ENCODE data around the gene ZBTB20. TPM values are rescaled to one million over a fixed set of nuclear protein-coding genes. Genes with fewer than 3 reads are reported as not detected.

Gene ZBTB20
- total RNA-seq, 1 donor from 2014 or later, result 21.4 TPM

DNA sequence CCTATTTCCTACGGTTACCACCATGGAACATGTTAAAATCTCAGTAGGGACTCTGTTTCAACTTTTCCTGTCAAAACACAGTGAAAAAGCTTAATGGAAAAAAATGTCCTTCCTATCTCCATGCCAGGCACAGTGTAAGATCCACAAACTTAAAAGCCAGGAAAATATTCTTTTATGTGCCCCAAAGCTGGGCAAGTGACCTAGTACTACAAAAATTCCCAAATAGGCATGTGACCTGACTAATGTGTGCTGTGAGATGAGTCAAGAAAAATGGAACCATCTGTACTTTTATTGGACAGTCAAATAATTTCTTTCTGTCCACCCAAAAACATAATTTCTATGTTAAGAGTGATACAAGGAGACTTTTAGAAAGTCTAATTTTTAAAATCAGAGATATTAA is 406.0 kb downstream of the ZBTB20 start:
- no peak overlapping the region for H3K4me3 Mint-ChIP-seq (ENCODE audit: unreplicated experiment)
- H3K36me3 Mint-ChIP-seq (ENCODE audit: low read depth, unreplicated experiment), result peaks cover 2% of the 10 kb centered on the region
- H3K4me3 ChIP-seq (ENCODE audit: insufficient read depth, low read depth, low read length), result no peak overlapping the region
- no peak for FAIRE-seq
- no peaks in the 10 kb centered on the region for H3K9me3 ChIP-seq (ENCODE audit: insufficient read depth, low read depth, low read length)
- no peaks in the 10 kb centered on the region for H4K20me1 ChIP-seq (ENCODE audit: insufficient read depth, low read length)
- no peak overlapping the region for H3K27ac ChIP-seq (ENCODE audit: low read depth, low read length)
- H3K9me3 Mint-ChIP-seq (ENCODE audit: unreplicated experiment), result no peaks in the 10 kb centered on the region
- no peak for TF ChIP-seq EZH2 (IDR thresholded peaks at IDR 0.05; ENCODE audit: insufficient read depth, low read length)
- TF ChIP-seq, protein P1, sequence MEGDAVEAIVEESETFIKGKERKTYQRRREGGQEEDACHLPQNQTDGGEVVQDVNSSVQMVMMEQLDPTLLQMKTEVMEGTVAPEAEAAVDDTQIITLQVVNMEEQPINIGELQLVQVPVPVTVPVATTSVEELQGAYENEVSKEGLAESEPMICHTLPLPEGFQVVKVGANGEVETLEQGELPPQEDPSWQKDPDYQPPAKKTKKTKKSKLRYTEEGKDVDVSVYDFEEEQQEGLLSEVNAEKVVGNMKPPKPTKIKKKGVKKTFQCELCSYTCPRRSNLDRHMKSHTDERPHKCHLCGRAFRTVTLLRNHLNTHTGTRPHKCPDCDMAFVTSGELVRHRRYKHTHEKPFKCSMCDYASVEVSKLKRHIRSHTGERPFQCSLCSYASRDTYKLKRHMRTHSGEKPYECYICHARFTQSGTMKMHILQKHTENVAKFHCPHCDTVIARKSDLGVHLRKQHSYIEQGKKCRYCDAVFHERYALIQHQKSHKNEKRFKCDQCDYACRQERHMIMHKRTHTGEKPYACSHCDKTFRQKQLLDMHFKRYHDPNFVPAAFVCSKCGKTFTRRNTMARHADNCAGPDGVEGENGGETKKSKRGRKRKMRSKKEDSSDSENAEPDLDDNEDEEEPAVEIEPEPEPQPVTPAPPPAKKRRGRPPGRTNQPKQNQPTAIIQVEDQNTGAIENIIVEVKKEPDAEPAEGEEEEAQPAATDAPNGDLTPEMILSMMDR (IDR thresholded peaks at IDR 0.05; ENCODE audit: insufficient read depth, low read depth, low read length), result no peak
- H3K27ac Mint-ChIP-seq (ENCODE audit: unreplicated experiment), result no peak overlapping the region
- H3K4me1 ChIP-seq (ENCODE audit: insufficient read depth, low read length), result peaks cover 4% of the 10 kb centered on the region
- peaks cover 14% of the 10 kb centered on the region for H3K4me1 Mint-ChIP-seq (ENCODE audit: low read depth, unreplicated experiment)
- no peak overlapping the region for H2AFZ ChIP-seq (ENCODE audit: low read depth, low read length)
- H3K27me3 ChIP-seq (ENCODE audit: insufficient read depth, low read length), result no peaks in the 10 kb centered on the region
- H3K4me2 ChIP-seq (ENCODE audit: low read length), result no peak overlapping the region
- H3K27me3 Mint-ChIP-seq (ENCODE audit: low read depth, unreplicated experiment), result no peaks in the 10 kb centered on the region
- no peaks in the 10 kb centered on the region for H3K36me3 ChIP-seq (ENCODE audit: insufficient read depth, low read length)
- no peaks in the 10 kb centered on the region for H3K79me2 ChIP-seq (ENCODE audit: insufficient read depth, low read length)
- H3K9ac ChIP-seq (ENCODE audit: low read length), result no peak overlapping the region
- DNase-seq (ENCODE audit: low read depth), result no peak

DNA sequence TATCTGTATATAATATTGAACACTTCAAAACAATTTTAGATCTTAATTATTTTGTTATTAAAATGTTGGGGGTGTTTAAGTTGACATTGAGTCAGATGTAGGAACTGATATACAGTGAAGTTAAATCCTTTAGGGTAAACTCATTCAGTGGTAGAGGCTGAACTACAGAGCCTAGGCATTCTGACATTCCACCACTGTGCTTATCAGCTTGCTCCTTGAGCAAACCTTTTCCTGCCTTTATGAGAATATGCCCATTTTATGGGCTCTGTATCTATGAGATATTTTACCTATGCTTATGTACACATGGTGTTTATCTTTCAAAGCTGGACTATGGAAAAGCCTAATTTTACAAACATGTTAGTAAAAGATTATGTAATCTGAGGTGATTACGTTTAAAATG is 407.5 kb downstream of the ZBTB20 start:
- Histone ChIP-seq H3K9me3 (ENCODE audit: insufficient read depth, low read depth, low read length) (no peaks in the 10 kb centered on the region), H3K27ac (ENCODE audit: low read depth, low read length) (no peak overlapping the region), H3K27me3 (ENCODE audit: insufficient read depth, low read length) (no peaks in the 10 kb centered on the region), H3K4me1 (ENCODE audit: insufficient read depth, low read length) (no peaks in the 10 kb centered on the region), H4K20me1 (ENCODE audit: insufficient read depth, low read length) (no peaks in the 10 kb centered on the region), H3K4me3 (ENCODE audit: insufficient read depth, low read depth, low read length) (no peak overlapping the region), H3K4me2 (ENCODE audit: low read length) (no peak overlapping the region), H3K36me3 (ENCODE audit: insufficient read depth, low read length) (no peaks in the 10 kb centered on the region), H3K79me2 (ENCODE audit: insufficient read depth, low read length) (no peaks in the 10 kb centered on the region), H3K9ac (ENCODE audit: low read length) (no peak overlapping the region), H2AFZ (ENCODE audit: low read depth, low read length) (no peak overlapping the region)
- no peak for DNase-seq (ENCODE audit: low read depth)
- Mint-ChIP-seq H3K27me3 (ENCODE audit: low read depth, unreplicated experiment) (no peaks in the 10 kb centered on the region), H3K9me3 (ENCODE audit: unreplicated experiment) (no peaks in the 10 kb centered on the region), H3K36me3 (ENCODE audit: low read depth, unreplicated experiment) (peaks cover 2% of the 10 kb centered on the region), H3K27ac (ENCODE audit: unreplicated experiment) (no peak overlapping the region), H3K4me1 (ENCODE audit: low read depth, unreplicated experiment) (peaks cover 2% of the 10 kb centered on the region), H3K4me3 (ENCODE audit: unreplicated experiment) (no peak overlapping the region)
- no peak for TF ChIP-seq EZH2 (IDR thresholded peaks at IDR 0.05; ENCODE audit: insufficient read depth, low read length)
- TF ChIP-seq, protein P1 (IDR thresholded peaks at IDR 0.05; ENCODE audit: insufficient read depth, low read depth, low read length), result no peak
- FAIRE-seq, result no peak

DNA sequence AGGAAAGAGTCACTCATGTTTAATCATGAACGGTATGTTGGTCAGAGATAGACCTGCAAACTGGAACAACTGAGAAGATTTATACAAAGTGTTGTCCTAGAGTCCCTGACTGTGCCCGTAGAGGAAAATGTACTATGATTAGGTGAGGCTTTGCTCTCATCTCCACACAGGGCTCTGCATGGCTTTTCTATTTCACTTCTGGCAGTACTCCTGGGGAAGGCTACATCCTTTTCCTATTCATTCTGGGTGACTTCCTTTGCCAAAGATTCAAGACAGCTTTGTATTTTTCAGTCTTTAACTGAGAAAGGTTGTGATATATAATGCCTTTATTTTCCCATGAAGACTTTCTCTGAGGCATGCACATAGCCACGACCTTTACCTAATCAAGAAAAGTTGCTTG is 414.7 kb downstream of the ZBTB20 start:
- H3K27ac Mint-ChIP-seq (ENCODE audit: unreplicated experiment), result no peak overlapping the region
- Histone ChIP-seq H2AFZ (ENCODE audit: low read depth, low read length) (no peak overlapping the region), H4K20me1 (ENCODE audit: insufficient read depth, low read length) (no peaks in the 10 kb centered on the region), H3K79me2 (ENCODE audit: insufficient read depth, low read length) (no peaks in the 10 kb centered on the region), H3K9ac (ENCODE audit: low read length) (no peak overlapping the region), H3K27ac (ENCODE audit: low read depth, low read length) (no peak overlapping the region), H3K4me3 (ENCODE audit: insufficient read depth, low read depth, low read length) (no peak overlapping the region), H3K4me2 (ENCODE audit: low read length) (no peak overlapping the region), H3K4me1 (ENCODE audit: insufficient read depth, low read length) (no peaks in the 10 kb centered on the region), H3K27me3 (ENCODE audit: insufficient read depth, low read length) (no peaks in the 10 kb centered on the region), H3K36me3 (ENCODE audit: insufficient read depth, low read length) (no peaks in the 10 kb centered on the region), H3K9me3 (ENCODE audit: insufficient read depth, low read depth, low read length) (no peaks in the 10 kb centered on the region)
- H3K36me3 Mint-ChIP-seq (ENCODE audit: low read depth, unreplicated experiment), result peaks cover 2% of the 10 kb centered on the region
- no peak for DNase-seq (ENCODE audit: low read depth)
- TF ChIP-seq, protein P1 (IDR thresholded peaks at IDR 0.05; ENCODE audit: insufficient read depth, low read depth, low read length), result no peak
- TF ChIP-seq EZH2 (IDR thresholded peaks at IDR 0.05; ENCODE audit: insufficient read depth, low read length), result no peak
- no peaks in the 10 kb centered on the region for H3K9me3 Mint-ChIP-seq (ENCODE audit: unreplicated experiment)
- no peak overlapping the region for H3K4me3 Mint-ChIP-seq (ENCODE audit: unreplicated experiment)
- H3K4me1 Mint-ChIP-seq (ENCODE audit: low read depth, unreplicated experiment), result peaks cover 4% of the 10 kb centered on the region
- FAIRE-seq, result no peak
- H3K27me3 Mint-ChIP-seq (ENCODE audit: low read depth, unreplicated experiment), result no peaks in the 10 kb centered on the region
